Activated gamma-delta T cell treated with anti-CD3 and anti-CD28 coated beads, Interleukin-2, amount 50 U/mL, for 16 hours (primary cell): ENCODE measurements around the gene CELF1.

Source experiments
- DNase-seq: peaks from one replicate; pipeline ENCODE4 v3.0.0-alpha.2; 2020; ENCODE audit warnings: low read depth

CELF1 gene

GRCh38 chr11:47445840-47446239 lies 107.1 kb downstream of the CELF1 start:
- no peak for DNase-seq

- no peak for DNase-seq
These were observed 109.1 kb downstream of the CELF1 start for GRCh38 chr11:47443817-47444216.

- no peak for DNase-seq
These were observed 109.8 kb downstream of the CELF1 start for GRCh38 chr11:47443028-47443700.

- no peak for DNase-seq
These were observed 110.4 kb downstream of the CELF1 start for GRCh38 chr11:47442514-47442913.

- DNase-seq, result no peak
These were observed 111.5 kb downstream of the CELF1 start for GRCh38 chr11:47441421-47441820.

GRCh38 chr11:47440054-47440476 lies 112.9 kb downstream of the CELF1 start:
- no peak for DNase-seq

- DNase-seq, result no peak
These were observed 114.2 kb downstream of the CELF1 start for GRCh38 chr11:47438721-47439120.

- DNase-seq, result no peak
These were observed 115.0 kb downstream of the CELF1 start for GRCh38 chr11:47437746-47438418.

- no peak for DNase-seq
These were observed 115.7 kb downstream of the CELF1 start for GRCh38 chr11:47437218-47437745.

- DNase-seq, result no peak
These were observed 116.2 kb downstream of the CELF1 start for GRCh38 chr11:47436726-47437125.

GRCh38 chr11:47435687-47436086 lies 117.2 kb downstream of the CELF1 start:
- no peak for DNase-seq

GRCh38 chr11:47434011-47434786 lies 118.7 kb downstream of the CELF1 start:
- DNase-seq, result no peak

GRCh38 chr11:47433157-47433556 lies 119.8 kb downstream of the CELF1 start:
- DNase-seq, result no peak

- no peak for DNase-seq
These were observed 121.4 kb downstream of the CELF1 start for GRCh38 chr11:47431356-47432083.

GRCh38 chr11:47430524-47430923 lies 122.4 kb downstream of the CELF1 start:
- DNase-seq, result no peak

GRCh38 chr11:47426062-47426956 lies 126.6 kb downstream of the CELF1 start, which contains the start of gene PSMC3:
TSS of gene PSMC3 (minus strand) at chr11:47426439. CDS start at chr11:47426279, 160 bp downstream.
- peak; percentile 99 for DNase-seq

GRCh38 chr11:47425611-47426010 lies 127.3 kb downstream of the CELF1 start:
- DNase-seq, result no peak

GRCh38 chr11:47418454-47419259 lies 134.3 kb downstream of the CELF1 start:
- DNase-seq, result no peak

GRCh38 chr11:47417712-47418111 lies 135.2 kb downstream of the CELF1 start:
- DNase-seq, result no peak

GRCh38 chr11:47415949-47416472 lies 136.9 kb downstream of the CELF1 start:
- DNase-seq, result no peak
